SJCRH30 (cell line): ENCODE data around the gene EDAR. TPM values are rescaled to one million over a fixed set of nuclear protein-coding genes. Genes with fewer than 3 reads are reported as not detected.
A peak's percentile ranks its signal among the peaks of the same experiment; 100 is the strongest.

Experiments
- DNase-seq, 2 experiments: peaks; one replicate each; pipeline ENCODE4 v3.0.0-alpha.2; 2015 to 2020
- H3K27ac ChIP-seq: fragments of 250-450 bp; sonication (Bioruptor Pico); 2 replicates; pipeline ENCODE4 v1.5.1; 2020; ENCODE audit warnings: mild to moderate bottlenecking, moderate library complexity
- H3K27me3 ChIP-seq: fragments of 250-450 bp; sonication (Bioruptor Pico); 2 replicates; pipeline ENCODE4 v1.5.1; 2020; ENCODE audit warnings: mild to moderate bottlenecking, moderate library complexity
- H3K36me3 ChIP-seq: fragments of 250-450 bp; sonication (Bioruptor Pico); 2 replicates; pipeline ENCODE4 v1.5.1; 2020; ENCODE audit warnings: mild to moderate bottlenecking, moderate library complexity
- H3K4me1 ChIP-seq: fragments of 250-450 bp; sonication (Bioruptor Pico); 2 replicates; pipeline ENCODE4 v1.5.1; 2020; ENCODE audit warnings: mild to moderate bottlenecking, moderate library complexity
- H3K4me3 ChIP-seq: fragments of 250-450 bp; sonication (Bioruptor Pico); 2 replicates; pipeline ENCODE4 v1.5.1; 2020; ENCODE audit warnings: mild to moderate bottlenecking, moderate library complexity
- H3K9me3 ChIP-seq: fragments of 250-450 bp; sonication (Bioruptor Pico); replicated peaks from 2 replicates; pipeline ENCODE4 v1.5.1; 2020; ENCODE audit warnings: mild to moderate bottlenecking, moderate library complexity
- total RNA-seq: library from RNA; depleted of rRNA; stranded (reverse); fragments of >200 nt; shearing (Covaris generic); gene quantifications from 2 replicates; pipeline ENCODE4 v1.2.3, GENCODE V29; 2014

EDAR gene
- total RNA-seq, 1 experiment from 2014 or later = not detected

- no peaks in the 10 kb centered on the region for H3K9me3 ChIP-seq
- no peak for DNase-seq
- no peak overlapping the region for H3K27ac ChIP-seq
- H3K27me3 ChIP-seq = no peaks in the 10 kb centered on the region
- H3K4me1 ChIP-seq = peaks cover 14% of the 10 kb centered on the region; the same call in 1 of the 2 replicates
- no peaks in the 10 kb centered on the region for H3K36me3 ChIP-seq
- no peak overlapping the region for H3K4me3 ChIP-seq
Measured at GRCh38 chr2:108911401-108911800, 77.6 kb downstream of the EDAR start.

- Histone ChIP-seq H3K27ac (peak overlapping the region; percentile 26; the same call in 1 of the 2 replicates), H3K27me3 (no peaks in the 10 kb centered on the region), H3K9me3 (no peaks in the 10 kb centered on the region), H3K36me3 (no peaks in the 10 kb centered on the region), H3K4me1 (peaks cover 14% of the 10 kb centered on the region; the same call in 1 of the 2 replicates), H3K4me3 (0 out of 2 replicates have a peak overlapping the region, but pooled peaks have one; percentile 5)
- no peak for DNase-seq
Measured at GRCh38 chr2:108910541-108911396, 78.3 kb downstream of the EDAR start.

DNA sequence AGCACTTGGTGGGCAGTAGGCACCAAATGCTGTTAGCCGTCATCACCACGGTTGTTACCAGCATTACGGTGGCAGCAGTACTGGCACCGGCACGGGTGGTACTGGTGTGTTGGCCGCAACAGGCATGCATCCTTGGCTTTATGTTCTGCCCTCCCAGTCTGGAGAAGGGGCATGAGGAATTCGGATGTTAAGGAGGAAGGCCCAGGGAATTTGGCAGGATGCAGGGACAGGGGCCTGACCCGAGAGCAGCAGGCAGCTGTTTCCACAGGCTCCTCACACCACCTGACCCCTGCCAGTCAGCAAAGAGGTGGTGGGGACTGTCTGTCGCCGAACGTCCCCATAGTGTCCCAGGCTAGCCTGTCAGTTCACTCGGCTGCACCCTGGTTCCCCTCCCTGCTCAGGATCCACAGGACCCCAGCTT lies 79.0 kb downstream of the EDAR start:
- peak; percentile 67 to 74 for DNase-seq
- no peaks in the 10 kb centered on the region for H3K27me3 ChIP-seq
- 0 out of 2 replicates have a peak overlapping the region, but pooled peaks have one; percentile 5 for H3K4me3 ChIP-seq
- H3K27ac ChIP-seq = peak overlapping the region; percentile 26; the same call in 1 of the 2 replicates
- no peaks in the 10 kb centered on the region for H3K36me3 ChIP-seq
- no peaks in the 10 kb centered on the region for H3K9me3 ChIP-seq
- peaks cover 14% of the 10 kb centered on the region; the same call in 1 of the 2 replicates for H3K4me1 ChIP-seq

DNA sequence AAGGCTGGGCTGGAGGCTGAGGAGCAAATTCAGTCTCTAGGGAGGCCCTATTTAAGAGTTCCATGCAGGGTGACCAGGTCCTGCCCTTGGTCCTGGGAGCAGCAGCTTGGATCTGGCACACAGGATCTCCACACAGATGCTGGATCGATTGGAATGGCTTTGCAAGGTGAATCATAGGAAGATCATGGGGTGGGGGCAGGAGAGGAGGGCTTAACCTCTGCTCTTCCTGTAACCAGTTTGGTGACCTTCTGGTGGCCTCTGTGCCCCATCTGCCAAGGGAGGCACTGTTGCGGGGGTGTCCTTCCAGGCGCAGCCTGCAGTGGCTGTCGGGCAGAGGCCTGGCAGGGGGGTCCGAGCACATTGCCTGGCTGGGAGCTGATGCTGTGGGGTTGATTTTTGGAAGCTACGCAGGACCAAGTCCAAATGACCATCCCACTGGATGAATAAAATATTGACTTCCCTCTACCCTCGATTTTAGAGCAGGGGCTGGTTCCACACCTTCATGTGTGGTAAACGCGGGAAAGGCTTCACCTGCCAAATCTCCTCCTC lies 79.7 kb downstream of the EDAR start:
- peaks cover 14% of the 10 kb centered on the region; the same call in 1 of the 2 replicates for H3K4me1 ChIP-seq
- H3K36me3 ChIP-seq = no peaks in the 10 kb centered on the region
- no peaks in the 10 kb centered on the region for H3K9me3 ChIP-seq
- H3K4me3 ChIP-seq = no peak overlapping the region
- DNase-seq = no peak
- H3K27ac ChIP-seq = no peak overlapping the region
- no peaks in the 10 kb centered on the region for H3K27me3 ChIP-seq

DNA sequence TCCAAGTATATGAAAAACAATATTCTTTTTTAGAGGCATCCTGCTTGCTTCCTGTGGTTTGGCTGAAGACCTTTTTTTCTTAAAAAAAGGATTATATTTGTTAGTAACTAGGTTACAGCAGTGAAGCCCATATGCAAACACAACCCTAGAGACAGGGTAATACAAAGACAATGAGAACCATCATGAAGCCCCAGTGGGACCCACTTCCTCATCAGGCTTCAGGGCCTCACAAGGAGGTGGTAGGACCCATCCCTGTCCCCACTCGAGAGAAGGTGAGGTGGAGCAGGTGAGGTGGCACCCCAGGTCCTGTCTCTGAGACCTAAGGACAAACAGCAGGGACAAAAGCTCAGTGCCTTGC lies 80.3 kb downstream of the EDAR start:
- H3K4me1 ChIP-seq = peaks cover 14% of the 10 kb centered on the region; the same call in 1 of the 2 replicates
- H3K27me3 ChIP-seq = no peaks in the 10 kb centered on the region
- H3K9me3 ChIP-seq = no peaks in the 10 kb centered on the region
- no peaks in the 10 kb centered on the region for H3K36me3 ChIP-seq
- H3K4me3 ChIP-seq = no peak overlapping the region
- H3K27ac ChIP-seq = no peak overlapping the region
- DNase-seq = no peak

DNA sequence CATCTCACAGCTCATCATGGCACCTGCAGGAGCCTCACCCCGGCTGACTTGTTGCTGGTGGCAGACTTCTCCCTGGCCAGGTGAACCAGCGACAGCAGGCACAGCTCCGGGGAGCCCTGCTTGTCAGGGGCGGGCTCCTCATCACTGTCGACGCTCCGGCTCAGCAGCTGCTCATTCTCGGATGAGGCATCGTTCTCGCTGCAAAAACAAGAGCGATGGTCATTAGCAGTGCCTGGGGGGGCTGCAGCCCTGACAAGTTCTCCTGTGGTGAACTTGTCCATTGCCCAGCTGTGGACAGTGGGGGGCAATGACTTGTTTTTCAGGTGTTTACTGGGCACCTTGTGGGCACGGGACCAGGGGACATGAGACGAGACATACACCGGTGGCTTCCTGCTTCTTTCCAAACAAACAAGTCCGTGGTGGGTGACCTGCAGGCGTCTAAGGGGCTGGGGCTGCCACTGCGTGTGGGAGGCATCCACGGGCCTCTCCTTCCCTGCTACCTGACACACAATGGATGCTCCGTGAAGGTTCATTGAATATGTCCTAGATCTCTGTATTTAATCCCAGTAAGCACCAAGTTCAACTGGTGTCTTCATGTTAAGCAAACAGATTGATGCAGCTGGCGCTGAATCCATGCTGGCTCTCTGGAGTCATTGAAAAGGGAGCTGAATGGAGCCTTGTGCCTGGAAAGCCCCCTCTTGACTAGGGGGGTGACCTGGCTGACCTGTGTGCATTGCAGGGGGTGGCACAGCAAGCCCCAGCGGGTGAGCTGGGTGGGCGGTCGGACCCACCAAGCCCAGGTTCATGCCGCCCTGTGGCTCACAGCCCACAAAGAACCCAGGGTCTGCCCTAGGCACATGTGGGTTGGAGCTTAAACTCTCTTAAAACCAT lies 81.0 kb downstream of the EDAR start:
- Histone ChIP-seq H3K27me3 (no peaks in the 10 kb centered on the region), H3K4me1 (peaks cover 14% of the 10 kb centered on the region; the same call in 1 of the 2 replicates), H3K4me3 (no peak overlapping the region), H3K36me3 (no peaks in the 10 kb centered on the region), H3K9me3 (no peaks in the 10 kb centered on the region), H3K27ac (no peak overlapping the region)
- no peak for DNase-seq

DNA sequence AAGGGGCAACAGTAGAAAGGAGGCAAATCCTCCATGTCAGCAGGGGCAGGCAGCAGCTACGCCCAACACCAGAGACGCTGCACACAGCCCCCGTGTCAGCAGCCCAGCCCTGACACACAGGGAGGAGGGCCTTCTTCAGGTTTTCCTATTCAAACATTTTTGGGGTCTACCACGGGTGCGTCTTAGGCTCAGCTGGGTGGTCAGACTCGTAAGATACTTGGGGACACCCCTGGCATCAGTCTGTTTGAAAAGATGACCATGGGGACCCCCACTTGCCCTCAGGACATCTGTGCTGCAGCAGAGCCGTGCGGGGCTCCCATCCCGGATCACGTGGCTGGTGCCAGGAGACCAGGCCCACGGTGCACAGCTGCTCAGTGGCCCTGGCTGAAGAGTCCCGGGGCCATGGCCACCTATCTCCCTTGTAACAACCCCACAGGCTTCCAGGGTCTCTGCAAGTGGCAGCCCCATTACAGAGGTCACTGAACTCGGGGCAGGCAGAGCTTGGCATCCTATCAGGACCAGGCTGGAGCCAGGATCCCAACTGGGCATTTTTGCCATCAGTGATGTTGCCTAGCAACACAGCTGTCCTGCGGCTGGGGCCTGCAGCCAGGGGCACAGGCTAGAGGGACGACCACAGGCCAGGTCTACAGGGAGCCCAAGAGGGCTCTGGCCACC lies 82.5 kb downstream of the EDAR start:
- no peaks in the 10 kb centered on the region for H3K27me3 ChIP-seq
- H3K36me3 ChIP-seq = no peaks in the 10 kb centered on the region
- peaks cover 14% of the 10 kb centered on the region; the same call in 1 of the 2 replicates for H3K4me1 ChIP-seq
- DNase-seq = no peak
- no peaks in the 10 kb centered on the region for H3K9me3 ChIP-seq
- no peak overlapping the region for H3K27ac ChIP-seq
- H3K4me3 ChIP-seq = no peak overlapping the region

GRCh38 chr2:108905906-108906305 lies 83.1 kb downstream of the EDAR start:
- Histone ChIP-seq H3K9me3 (no peaks in the 10 kb centered on the region), H3K27me3 (no peaks in the 10 kb centered on the region), H3K27ac (no peak overlapping the region), H3K4me1 (peaks cover 14% of the 10 kb centered on the region; the same call in 1 of the 2 replicates), H3K4me3 (no peak overlapping the region), H3K36me3 (no peaks in the 10 kb centered on the region)
- no peak for DNase-seq

DNA sequence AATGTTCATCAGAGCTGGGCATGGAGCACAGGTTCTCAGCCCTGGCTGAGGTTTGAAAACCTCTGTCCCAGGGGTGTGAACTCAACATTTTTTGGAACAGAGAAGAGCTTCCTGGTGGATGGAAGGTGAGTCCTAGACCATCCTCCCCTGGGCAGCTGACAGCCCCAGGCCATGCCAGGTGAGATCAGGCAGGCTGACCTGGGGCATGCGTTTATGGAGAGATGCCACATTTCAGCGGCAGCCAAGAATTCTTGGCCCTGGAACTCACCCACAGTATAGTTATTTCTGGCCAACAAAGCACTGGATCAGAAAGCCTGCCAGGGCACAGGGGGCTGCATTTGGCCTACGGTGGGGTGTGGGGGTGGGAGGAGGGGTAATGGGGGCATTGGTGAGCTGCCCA lies 83.8 kb downstream of the EDAR start:
- no peak for DNase-seq
- Histone ChIP-seq H3K36me3 (no peaks in the 10 kb centered on the region), H3K4me1 (peaks cover 10% of the 10 kb centered on the region; the same call in 1 of the 2 replicates), H3K27ac (no peak overlapping the region), H3K27me3 (no peaks in the 10 kb centered on the region), H3K4me3 (no peak overlapping the region), H3K9me3 (no peaks in the 10 kb centered on the region)

- no peak overlapping the region for H3K27ac ChIP-seq
- no peak for DNase-seq
Measured at GRCh38 chr2:108904680-108905079, 84.3 kb downstream of the EDAR start.

DNA sequence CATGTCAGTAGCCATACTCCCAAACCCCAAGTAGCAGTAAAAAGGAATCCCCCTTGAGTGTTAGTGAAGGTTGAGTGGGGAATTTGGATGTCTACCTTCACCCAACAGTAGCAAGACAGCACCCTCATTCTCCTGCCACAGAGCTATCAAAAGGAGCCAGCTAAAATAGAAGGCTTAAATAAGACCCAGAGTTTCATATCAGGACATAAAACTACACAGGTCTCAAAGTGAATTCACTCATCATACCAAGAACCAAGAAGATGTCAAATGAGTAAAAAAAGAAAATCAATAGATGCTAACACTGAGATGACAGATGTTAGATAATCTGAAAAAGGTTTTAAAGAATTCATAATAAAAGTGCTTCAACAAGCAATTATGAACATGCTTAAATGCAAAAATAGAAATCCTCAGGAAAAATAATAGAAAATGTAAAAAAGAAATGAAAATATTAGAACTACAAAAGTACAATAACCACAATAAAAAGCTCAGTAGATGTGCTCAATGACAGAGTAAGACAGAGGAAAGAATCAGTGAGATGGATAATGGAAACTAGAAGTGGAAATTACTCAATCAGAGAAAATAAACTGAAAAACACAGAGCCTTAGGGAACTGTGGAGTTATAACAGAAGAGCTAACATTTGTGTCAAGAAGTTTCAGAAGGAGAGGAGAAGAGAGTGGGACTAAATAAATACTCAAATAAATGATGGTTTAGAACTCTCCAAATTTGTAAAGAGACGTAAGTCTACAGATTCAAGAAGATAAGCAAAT lies 90.5 kb downstream of the EDAR start:
- Histone ChIP-seq H3K27me3 (no peaks in the 10 kb centered on the region), H3K9me3 (no peaks in the 10 kb centered on the region), H3K4me3 (no peak overlapping the region), H3K36me3 (no peaks in the 10 kb centered on the region), H3K27ac (no peak overlapping the region), H3K4me1 (no peaks in the 10 kb centered on the region)
- no peak for DNase-seq

More at GRCh38 chr2:108904680-108905079, 84.3 kb downstream of the EDAR start:
- Histone ChIP-seq H3K27me3 (no peaks in the 10 kb centered on the region), H3K9me3 (no peaks in the 10 kb centered on the region), H3K36me3 (no peaks in the 10 kb centered on the region), H3K4me3 (no peak overlapping the region), H3K4me1 (peaks cover 5% of the 10 kb centered on the region; the same call in 1 of the 2 replicates)

- H3K36me3 ChIP-seq = no peaks in the 10 kb centered on the region
- no peak overlapping the region for H3K4me3 ChIP-seq
- H3K4me1 ChIP-seq = no peaks in the 10 kb centered on the region
- no peak for DNase-seq
- H3K9me3 ChIP-seq = no peaks in the 10 kb centered on the region
- H3K27me3 ChIP-seq = no peaks in the 10 kb centered on the region
- H3K27ac ChIP-seq = no peak overlapping the region
Measured at GRCh38 chr2:108896741-108897140, 92.3 kb downstream of the EDAR start.

DNA sequence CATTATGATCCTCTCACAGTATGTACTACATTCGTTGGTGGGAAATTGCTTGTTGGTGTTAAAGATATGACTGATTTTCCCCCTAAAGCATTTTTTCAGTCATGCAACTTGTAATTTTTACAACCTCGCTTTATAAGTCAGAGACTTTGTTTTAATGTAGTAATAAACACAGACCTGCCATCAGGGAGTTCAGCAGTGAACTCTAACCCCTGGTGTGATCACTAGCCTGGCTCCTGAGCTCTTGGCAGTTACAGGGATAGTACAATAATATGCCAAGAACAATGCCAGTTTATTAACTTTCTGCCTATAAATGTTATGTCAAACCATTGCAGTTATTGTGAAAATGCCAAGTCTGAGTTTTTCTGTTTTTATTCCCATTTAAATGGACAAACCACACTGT lies 93.8 kb downstream of the EDAR start:
- DNase-seq = no peak
- Histone ChIP-seq H3K27ac (no peak overlapping the region), H3K4me3 (no peak overlapping the region), H3K9me3 (peaks cover 7% of the 10 kb centered on the region; the same call in 1 of the 2 replicates), H3K4me1 (no peaks in the 10 kb centered on the region), H3K36me3 (no peaks in the 10 kb centered on the region), H3K27me3 (no peaks in the 10 kb centered on the region)
